LNCAP (cell line): ENCODE data around the gene GRAMD1A.

Experiments used
- TF ChIP-seq, protein P1 (sequence below): fragments of 450-650 bp; IDR thresholded peaks from 2 replicates; pipeline ENCODE4 v1.5.1; 2017; ENCODE audit warnings: mild to moderate bottlenecking

The GRAMD1A gene

DNA sequence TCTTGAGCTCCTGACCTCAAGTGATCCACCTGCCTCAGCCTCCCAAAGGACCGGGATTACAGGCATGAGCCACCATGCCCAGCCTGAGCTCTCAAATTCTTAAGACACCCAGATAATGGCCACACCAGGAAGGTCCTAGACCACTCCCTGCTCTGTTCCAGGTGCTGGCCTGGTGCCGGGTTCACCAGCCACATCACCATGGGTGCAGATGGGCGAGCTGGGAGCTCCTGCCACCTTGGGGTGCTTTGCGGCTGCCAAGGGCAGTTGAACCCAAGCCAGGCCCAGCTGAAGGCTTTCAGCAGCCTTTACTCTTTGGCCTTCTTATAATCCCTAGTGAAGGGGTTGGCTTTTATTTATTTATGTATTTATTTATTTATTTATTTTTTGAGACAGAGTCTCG lies 46.3 kb downstream of the GRAMD1A start:
- TF ChIP-seq, protein P1, sequence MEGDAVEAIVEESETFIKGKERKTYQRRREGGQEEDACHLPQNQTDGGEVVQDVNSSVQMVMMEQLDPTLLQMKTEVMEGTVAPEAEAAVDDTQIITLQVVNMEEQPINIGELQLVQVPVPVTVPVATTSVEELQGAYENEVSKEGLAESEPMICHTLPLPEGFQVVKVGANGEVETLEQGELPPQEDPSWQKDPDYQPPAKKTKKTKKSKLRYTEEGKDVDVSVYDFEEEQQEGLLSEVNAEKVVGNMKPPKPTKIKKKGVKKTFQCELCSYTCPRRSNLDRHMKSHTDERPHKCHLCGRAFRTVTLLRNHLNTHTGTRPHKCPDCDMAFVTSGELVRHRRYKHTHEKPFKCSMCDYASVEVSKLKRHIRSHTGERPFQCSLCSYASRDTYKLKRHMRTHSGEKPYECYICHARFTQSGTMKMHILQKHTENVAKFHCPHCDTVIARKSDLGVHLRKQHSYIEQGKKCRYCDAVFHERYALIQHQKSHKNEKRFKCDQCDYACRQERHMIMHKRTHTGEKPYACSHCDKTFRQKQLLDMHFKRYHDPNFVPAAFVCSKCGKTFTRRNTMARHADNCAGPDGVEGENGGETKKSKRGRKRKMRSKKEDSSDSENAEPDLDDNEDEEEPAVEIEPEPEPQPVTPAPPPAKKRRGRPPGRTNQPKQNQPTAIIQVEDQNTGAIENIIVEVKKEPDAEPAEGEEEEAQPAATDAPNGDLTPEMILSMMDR, result no peak

DNA sequence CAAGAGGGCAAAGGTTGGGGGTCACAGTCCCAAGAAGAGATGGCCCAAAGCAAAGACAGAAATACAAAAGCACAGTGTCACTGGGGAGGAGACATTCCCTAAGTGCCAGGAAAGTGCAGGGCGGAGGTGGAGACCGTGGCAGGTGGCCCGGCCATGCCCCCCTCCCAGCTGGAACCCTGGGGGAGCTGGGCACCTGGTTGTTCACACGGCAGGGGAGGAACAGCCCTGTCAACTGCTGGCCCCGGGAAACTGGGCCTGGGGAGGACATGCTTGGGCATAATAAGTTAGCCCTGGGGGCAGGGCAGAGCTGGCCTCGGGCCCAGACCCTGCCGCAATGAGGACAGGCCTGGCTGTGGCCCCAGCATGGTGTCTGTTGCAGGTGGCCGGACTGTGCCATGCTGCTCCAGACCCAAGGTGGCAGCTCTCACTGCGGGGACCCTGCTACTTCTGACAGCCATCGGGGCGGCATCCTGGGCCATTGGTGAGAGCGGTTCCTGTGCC lies 48.8 kb downstream of the GRAMD1A start:
- TF ChIP-seq, protein P1, result no peak

DNA sequence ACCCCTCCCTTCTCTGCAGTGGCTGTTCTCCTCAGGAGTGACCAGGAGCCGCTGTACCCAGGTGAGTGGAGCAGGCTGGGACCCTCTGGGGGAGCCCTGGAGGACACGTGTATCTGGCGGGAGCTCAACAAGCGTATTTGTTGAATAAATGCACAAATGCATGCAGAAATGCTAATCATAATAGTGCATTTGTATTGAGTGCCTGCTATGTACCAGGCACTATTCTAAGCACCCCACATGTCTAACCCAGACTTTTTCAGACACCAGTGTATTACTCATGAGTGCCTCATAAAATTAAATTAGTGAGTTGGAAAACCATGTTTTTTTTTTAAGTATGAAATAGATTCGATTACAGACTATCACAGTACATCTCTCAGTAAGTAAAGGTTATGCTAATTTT lies 49.3 kb downstream of the GRAMD1A start:
- TF ChIP-seq, protein P1, result no peak

DNA sequence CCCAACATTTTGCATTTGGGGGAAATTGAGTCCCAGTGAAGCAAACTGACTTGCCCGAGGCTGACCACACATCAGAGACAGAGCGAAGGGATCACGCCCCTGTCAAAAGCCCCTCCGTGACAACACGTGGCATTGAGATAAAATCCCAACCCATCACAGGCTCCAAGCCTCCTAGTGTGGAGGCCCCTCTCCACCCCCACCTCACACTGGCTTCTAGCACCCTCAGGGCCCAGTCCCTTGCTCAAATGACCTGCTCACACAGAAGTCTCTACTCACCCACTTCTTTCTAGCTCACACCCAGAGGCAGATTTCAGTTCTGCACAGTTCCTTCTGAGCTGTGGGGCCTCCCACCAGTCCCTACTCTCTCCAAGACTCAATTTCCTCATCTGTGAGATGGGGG lies 51.7 kb downstream of the GRAMD1A start:
- TF ChIP-seq, protein P1, result no peak

DNA sequence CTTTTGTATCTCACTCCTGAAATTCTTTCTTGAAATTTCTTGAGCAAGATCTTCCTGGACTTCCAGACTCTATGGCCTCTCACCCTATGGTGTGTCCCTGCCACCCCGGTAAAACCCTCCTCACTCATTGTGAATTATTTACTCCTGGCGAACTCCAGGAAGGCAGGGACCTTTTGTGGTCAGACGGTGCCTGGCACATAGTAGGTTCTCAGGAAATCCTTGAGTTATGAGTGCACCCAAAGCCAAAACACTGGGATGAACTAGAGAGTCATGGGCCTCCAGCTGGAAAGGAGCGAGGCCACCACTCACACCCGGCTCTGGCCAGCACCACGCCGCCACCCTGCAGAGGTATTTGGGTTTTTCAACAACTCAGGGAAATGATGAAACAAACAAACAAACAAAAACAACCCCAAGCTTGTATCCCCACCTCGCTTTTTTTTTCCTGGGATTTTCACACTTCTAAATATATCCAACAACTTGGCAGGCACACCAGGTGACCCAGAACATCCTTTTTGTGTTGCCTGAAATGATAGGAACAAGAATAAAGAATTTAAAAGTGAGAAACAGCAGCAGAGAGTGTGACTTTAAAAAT lies 52.6 kb downstream of the GRAMD1A start:
- TF ChIP-seq, protein P1, result no peak

DNA sequence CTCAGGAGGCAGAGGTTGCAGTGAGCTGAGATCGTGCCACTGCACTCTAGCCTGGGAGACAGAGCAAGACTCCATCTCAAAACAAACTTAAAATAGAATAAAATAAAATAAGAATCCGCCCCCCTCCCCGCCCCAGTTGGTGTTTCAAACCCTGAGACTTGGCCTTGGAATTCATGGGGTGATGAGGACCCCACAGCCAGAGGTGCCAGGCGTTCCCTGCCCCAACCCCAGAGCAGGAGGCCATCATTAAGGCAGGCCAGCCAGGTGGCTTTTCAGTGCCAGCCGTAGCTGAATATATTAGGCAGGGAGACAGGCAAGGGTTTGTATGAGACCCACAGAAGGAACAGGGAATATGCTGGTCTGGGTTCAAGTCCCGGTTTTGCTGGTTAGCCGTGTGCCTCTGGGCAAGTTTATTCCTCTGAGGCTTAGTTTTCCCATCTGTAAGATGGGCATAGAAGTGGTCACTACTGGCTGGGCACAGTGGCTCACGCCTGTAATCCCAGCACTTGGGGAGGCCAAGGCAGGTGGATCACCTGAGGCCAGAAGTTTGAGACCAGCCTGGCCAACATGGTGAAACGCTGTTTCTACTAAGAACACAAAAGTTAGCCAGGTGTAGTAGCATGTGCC lies 53.7 kb downstream of the GRAMD1A start:
- TF ChIP-seq, protein P1, result no peak

DNA sequence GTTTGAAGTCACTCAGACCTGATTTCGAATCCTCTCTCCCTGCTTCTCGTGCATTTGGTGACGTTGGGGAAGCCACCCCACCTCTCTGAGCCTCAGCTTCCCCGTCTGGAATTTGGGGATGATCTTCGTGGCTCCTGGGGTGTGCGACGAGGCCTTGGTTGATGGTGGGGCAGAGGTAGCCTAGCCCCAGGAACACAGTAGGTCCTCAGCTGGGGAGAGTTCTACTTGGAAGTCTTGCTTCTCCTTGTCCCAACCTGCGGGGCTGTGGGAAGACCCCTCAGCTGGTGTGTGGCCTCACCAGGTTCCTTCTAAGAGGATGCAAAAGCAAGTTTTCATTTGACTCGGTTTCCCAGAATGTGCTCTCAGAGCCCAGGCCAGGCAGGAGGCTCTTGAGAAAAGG lies 54.5 kb downstream of the GRAMD1A start:
- TF ChIP-seq, protein P1, result no peak
